HEK293 (cell line): ENCODE measurements around the gene TAPBPL.

ENCODE experiments used
- CTCF ChIP-seq: fragments of 450-650 bp; formaldehyde crosslinking; IDR thresholded peaks from 2 replicates; pipeline ENCODE4 v1.5.1; 2016; ENCODE audit warnings: missing biosample characterization, missing genetic modification characterization
- HOXD13 ChIP-seq: sonication (generic); formaldehyde crosslinking; IDR thresholded peaks from 2 replicates; pipeline ENCODE4 v1.8.0; 2022; ENCODE audit warnings: missing genetic modification reagents, borderline replicate concordance
- ZBTB21 ChIP-seq: fragments of 450-650 bp; formaldehyde crosslinking; IDR thresholded peaks from 2 replicates; pipeline ENCODE4 v1.5.1; 2017; ENCODE audit warnings: missing biosample characterization, missing genetic modification characterization
- ZNF10 ChIP-seq: fragments of 450-650 bp; formaldehyde crosslinking; IDR thresholded peaks from 2 replicates; pipeline ENCODE4 v1.5.1; 2017; ENCODE audit warnings: missing biosample characterization, missing genetic modification characterization
- ZNF169 ChIP-seq: fragments of 450-650 bp; formaldehyde crosslinking; IDR thresholded peaks from 2 replicates; pipeline ENCODE4 v1.5.1; 2016; ENCODE audit warnings: missing biosample characterization, missing genetic modification characterization
- ZNF24 ChIP-seq: fragments of 450-650 bp; formaldehyde crosslinking; IDR thresholded peaks from 2 replicates; pipeline ENCODE4 v1.5.1; 2016; ENCODE audit warnings: missing biosample characterization, missing genetic modification characterization
- ZNF501 ChIP-seq: fragments of 450-650 bp; formaldehyde crosslinking; IDR thresholded peaks from 2 replicates; pipeline ENCODE4 v1.5.1; 2016; ENCODE audit warnings: missing biosample characterization, missing genetic modification characterization
- ZNF677 ChIP-seq: fragments of 450-650 bp; IDR thresholded peaks from 2 replicates; pipeline ENCODE4 v1.5.0; 2018; ENCODE audit warnings: missing biosample characterization, mild to moderate bottlenecking, missing genetic modification characterization, moderate library complexity
- ZNF776 ChIP-seq: fragments of 450-650 bp; formaldehyde crosslinking; IDR thresholded peaks from 2 replicates; pipeline ENCODE4 v1.5.0; 2017; ENCODE audit warnings: missing biosample characterization, missing genetic modification characterization, borderline replicate concordance
- TF ChIP-seq, protein P1 (sequence below): fragments of 450-650 bp; formaldehyde crosslinking; IDR thresholded peaks from 2 replicates; pipeline ENCODE4 v1.5.1; 2016; ENCODE audit warnings: missing biosample characterization, missing genetic modification characterization, low read depth
- TF ChIP-seq, protein P2 (sequence below): fragments of 450-650 bp; formaldehyde crosslinking; IDR thresholded peaks from 2 replicates; pipeline ENCODE4 v1.5.0; 2017; ENCODE audit warnings: missing biosample characterization, missing genetic modification characterization, borderline replicate concordance
- TF ChIP-seq, protein P3 (sequence below): fragments of 450-650 bp; formaldehyde crosslinking; IDR thresholded peaks from 2 replicates; pipeline ENCODE4 v1.5.1; 2016; ENCODE audit warnings: missing biosample characterization, missing genetic modification characterization, borderline replicate concordance

GRCh38 chr12:6426882-6427671, 24.8 kb upstream of the TAPBPL start:
- no peak for TF ChIP-seq CTCF
- TF ChIP-seq ZNF24 = no peak
- TF ChIP-seq, protein P1, sequence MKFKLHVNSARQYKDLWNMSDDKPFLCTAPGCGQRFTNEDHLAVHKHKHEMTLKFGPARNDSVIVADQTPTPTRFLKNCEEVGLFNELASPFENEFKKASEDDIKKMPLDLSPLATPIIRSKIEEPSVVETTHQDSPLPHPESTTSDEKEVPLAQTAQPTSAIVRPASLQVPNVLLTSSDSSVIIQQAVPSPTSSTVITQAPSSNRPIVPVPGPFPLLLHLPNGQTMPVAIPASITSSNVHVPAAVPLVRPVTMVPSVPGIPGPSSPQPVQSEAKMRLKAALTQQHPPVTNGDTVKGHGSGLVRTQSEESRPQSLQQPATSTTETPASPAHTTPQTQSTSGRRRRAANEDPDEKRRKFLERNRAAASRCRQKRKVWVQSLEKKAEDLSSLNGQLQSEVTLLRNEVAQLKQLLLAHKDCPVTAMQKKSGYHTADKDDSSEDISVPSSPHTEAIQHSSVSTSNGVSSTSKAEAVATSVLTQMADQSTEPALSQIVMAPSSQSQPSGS = no peak
- TF ChIP-seq ZBTB21 (tag by site-specific recombination) = no peak
- TF ChIP-seq ZNF677 = no peak
- no peak for TF ChIP-seq HOXD13 (CRISPR knock-in tag)
- TF ChIP-seq, protein P2, sequence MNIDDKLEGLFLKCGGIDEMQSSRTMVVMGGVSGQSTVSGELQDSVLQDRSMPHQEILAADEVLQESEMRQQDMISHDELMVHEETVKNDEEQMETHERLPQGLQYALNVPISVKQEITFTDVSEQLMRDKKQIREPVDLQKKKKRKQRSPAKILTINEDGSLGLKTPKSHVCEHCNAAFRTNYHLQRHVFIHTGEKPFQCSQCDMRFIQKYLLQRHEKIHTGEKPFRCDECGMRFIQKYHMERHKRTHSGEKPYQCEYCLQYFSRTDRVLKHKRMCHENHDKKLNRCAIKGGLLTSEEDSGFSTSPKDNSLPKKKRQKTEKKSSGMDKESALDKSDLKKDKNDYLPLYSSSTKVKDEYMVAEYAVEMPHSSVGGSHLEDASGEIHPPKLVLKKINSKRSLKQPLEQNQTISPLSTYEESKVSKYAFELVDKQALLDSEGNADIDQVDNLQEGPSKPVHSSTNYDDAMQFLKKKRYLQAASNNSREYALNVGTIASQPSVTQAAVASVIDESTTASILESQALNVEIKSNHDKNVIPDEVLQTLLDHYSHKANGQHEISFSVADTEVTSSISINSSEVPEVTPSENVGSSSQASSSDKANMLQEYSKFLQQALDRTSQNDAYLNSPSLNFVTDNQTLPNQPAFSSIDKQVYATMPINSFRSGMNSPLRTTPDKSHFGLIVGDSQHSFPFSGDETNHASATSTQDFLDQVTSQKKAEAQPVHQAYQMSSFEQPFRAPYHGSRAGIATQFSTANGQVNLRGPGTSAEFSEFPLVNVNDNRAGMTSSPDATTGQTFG = no peak
- TF ChIP-seq ZNF169 = no peak
- TF ChIP-seq, protein P3, sequence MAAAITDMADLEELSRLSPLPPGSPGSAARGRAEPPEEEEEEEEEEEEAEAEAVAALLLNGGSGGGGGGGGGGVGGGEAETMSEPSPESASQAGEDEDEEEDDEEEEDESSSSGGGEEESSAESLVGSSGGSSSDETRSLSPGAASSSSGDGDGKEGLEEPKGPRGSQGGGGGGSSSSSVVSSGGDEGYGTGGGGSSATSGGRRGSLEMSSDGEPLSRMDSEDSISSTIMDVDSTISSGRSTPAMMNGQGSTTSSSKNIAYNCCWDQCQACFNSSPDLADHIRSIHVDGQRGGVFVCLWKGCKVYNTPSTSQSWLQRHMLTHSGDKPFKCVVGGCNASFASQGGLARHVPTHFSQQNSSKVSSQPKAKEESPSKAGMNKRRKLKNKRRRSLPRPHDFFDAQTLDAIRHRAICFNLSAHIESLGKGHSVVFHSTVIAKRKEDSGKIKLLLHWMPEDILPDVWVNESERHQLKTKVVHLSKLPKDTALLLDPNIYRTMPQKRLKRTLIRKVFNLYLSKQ (tag by site-specific recombination) = no peak
- TF ChIP-seq ZNF10 (tag by site-specific recombination) = no peak
- no peak for TF ChIP-seq ZNF776
- no peak for TF ChIP-seq ZNF501 (tag by site-specific recombination)
